Measurements from ENCODE around the gene KIF16B.

GRCh38 chr20:16419138-16419715 is 154.0 kb downstream of the KIF16B start:
- no peak for TF ChIP-seq SPI1 (IDR thresholded peaks at IDR 0.05; ENCODE audit: borderline replicate concordance, low read depth)
- TF ChIP-seq CTCF (IDR thresholded peaks at IDR 0.05; ENCODE audit: insufficient read depth, low read length) = no peak
